GM21381 (cell line): ENCODE measurements around the gene TNIP1.
A peak's percentile ranks its signal among the peaks of the same experiment; 100 is the strongest.

ENCODE experiments used
- ATAC-seq: cut with Tn5 transposase; IDR thresholded peaks from one replicate; pipeline ENCODE4 v1.9.1; 2021; ENCODE audit warnings: mild to moderate bottlenecking, moderate library complexity; ENCODE audit not compliant: unreplicated experiment

The TNIP1 gene, protein sequence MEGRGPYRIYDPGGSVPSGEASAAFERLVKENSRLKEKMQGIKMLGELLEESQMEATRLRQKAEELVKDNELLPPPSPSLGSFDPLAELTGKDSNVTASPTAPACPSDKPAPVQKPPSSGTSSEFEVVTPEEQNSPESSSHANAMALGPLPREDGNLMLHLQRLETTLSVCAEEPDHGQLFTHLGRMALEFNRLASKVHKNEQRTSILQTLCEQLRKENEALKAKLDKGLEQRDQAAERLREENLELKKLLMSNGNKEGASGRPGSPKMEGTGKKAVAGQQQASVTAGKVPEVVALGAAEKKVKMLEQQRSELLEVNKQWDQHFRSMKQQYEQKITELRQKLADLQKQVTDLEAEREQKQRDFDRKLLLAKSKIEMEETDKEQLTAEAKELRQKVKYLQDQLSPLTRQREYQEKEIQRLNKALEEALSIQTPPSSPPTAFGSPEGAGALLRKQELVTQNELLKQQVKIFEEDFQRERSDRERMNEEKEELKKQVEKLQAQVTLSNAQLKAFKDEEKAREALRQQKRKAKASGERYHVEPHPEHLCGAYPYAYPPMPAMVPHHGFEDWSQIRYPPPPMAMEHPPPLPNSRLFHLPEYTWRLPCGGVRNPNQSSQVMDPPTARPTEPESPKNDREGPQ

GRCh38 chr5:151080613-151081430 is at the start of gene TNIP1:
TSS of gene TNIP1 (minus strand) at chr5:151081034. CDS start at chr5:151065095, 15,939 bp downstream.
- peak; percentile 74 for ATAC-seq

DNA sequence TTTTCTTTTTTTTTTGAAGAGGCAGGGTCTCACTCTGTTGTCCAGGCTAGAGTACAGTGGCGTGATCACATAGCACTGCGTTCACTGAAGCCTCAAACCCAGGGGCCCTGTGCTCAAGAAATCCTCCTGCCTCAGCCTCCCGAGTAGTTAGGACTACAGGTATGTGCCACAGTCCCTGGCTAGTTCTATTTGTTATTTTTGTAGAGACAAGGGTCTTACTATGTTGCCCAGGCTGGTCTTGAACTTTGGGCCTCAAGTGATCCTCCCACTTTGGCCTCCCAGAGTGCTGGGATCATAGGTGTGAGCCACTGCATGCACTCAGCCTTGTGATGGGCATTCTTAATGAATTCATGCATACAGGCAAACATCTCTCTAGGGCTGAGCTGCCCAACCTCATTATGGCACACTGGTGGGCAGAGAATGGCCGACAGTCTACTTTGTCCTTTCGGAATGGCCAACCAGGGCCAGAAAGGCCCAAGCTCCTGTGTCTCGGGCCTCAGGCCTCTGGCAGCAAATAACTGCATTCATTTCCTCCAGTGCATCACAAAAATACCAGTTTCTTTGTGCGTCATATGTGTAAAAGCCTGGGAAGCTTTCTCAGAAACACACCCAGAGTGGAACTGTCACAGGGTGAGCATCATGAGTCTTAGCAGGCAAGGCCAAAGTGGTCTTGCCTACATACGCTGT is 49.5 kb upstream of the TNIP1 start:
- no peak for ATAC-seq

- ATAC-seq, result no peak
Measured at GRCh38 chr5:151128817-151129216, 48.0 kb upstream of the TNIP1 start.

GRCh38 chr5:151127926-151128325 is 47.1 kb upstream of the TNIP1 start:
- no peak for ATAC-seq

GRCh38 chr5:151126199-151126645 is 45.4 kb upstream of the TNIP1 start:
- ATAC-seq, result peak; percentile 32

- ATAC-seq, result no peak
Measured at GRCh38 chr5:151125421-151125820, 44.6 kb upstream of the TNIP1 start.

DNA sequence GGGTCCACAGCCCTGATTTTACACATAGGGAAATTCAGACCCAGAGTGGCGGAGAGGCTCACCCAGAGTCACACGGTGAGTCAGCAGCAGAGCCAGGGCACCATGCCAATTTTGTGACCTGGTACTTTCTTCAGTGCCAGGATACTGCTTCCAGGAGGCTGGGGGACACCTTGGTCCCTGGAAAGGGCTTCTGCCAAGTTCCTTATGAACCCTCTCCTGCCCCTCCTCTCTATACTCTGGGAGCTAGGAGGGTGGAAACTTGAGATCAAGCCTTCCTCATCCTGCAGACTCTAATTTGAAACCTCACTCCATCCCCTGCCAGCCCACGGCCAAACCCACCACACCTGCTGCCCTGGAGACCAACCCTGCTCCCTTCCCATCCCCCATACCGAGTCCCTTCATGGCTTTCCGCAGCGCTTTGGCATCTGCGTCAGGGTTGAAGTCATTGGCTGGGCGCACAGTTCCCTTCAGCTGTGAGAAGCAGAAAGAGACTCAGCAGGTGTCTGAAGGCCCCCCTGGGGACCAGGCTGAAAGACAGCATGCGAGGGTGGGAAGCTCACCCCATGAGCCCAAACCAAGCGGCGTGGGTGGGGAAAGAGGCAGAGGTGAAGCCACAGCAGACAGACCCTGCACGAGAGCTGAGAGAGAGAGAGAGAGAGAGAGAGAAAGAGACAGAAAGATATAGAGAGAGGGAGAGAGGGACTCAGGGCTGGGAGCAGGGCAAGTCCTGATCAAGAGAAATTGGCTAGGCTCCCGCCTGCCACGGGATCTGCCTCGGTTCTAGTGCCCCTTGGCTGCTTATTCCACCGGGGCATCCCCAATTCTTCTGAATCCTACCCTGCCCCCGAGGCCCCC is 43.3 kb upstream of the TNIP1 start:
- ATAC-seq, result peak; percentile 82

DNA sequence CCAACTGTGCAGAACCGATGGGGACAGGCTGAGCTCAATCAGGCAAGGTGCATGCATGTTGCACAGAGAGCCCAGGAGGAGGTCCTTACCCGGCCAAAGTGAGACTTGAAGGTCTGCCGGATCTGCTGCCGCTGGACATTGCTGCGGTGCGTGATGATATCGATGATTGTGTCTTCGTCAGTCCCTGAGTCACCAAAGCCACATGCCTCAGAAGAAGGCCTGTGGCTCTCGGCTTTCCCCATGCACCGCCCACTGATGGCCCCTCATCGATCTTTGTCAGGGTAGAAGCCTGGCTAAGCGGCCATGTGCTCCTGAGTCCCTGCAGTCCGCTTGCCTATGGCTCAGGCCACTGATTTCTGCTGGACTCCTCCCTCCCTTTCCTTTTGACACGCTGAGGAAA is 42.0 kb upstream of the TNIP1 start:
- no peak for ATAC-seq

DNA sequence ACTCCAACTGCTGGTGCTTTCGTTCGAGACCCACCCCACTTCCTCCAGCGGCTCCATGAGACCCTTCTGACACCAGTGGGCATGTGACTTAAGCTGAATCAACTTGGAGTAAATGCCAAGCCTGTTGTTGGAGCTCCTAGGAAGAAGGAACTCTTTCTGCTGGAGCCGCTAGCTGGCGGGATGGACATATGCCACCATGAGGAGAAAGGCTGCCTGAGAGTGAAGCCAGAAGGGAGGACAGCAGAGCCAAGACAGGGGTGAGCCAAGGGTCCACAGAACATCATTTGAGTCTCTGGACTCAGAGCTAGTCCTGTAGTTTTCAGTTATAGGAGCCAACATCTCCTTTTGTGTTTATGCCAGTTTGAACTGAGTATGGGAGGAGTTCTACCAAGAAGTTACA is 40.8 kb upstream of the TNIP1 start:
- ATAC-seq, result no peak

DNA sequence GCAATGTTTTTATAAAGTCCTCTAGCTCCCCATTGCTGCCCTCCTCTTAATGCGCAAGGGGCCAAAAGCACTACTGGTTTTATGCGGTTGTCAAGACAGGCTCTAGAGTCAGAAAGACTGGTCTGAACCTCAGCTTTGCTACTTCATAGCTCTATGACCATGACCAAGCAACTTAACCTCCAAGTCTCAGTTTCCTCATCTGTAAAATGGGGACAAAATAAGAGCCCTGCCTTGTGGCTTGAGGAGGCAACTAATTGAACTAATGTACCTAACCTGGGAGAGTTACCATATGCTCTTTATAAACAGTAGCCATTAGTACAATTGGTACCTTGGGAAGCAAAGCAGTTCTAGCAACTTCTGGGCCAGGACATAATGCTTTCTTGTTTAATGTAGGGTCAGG is 40.3 kb upstream of the TNIP1 start:
- no peak for ATAC-seq

- no peak for ATAC-seq
Measured at GRCh38 chr5:151118913-151119575, 38.2 kb upstream of the TNIP1 start.

DNA sequence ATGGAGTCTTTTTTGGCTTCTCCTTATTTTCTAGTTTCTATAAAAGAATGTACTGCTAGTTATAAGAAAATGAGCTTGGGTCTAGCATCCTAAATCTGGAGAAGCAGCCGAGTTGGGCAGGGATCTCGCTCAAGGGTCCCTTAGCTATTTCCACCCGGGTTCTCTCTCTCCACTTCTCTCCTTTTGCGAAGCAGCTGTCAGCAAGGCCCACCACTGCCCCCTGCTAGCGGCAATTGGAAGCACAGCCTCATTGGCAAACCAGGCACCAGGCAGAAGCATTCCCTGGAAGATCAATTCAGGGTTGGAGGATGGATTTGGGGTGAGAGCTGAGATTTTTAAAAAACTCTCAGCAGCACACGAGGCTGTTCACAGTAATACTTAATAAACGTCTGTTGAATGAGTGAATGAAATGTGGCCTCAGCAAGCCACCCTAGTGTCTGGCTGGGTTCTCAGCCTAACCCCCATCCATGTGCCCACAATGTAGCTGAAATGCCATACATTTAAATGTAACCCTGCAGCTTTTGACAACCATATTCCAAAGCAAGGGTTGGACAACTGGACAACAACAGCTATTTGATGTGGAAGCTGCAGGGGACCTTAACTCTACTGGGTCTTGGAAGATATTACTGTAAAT is 34.6 kb upstream of the TNIP1 start:
- peak; percentile 47 for ATAC-seq

DNA sequence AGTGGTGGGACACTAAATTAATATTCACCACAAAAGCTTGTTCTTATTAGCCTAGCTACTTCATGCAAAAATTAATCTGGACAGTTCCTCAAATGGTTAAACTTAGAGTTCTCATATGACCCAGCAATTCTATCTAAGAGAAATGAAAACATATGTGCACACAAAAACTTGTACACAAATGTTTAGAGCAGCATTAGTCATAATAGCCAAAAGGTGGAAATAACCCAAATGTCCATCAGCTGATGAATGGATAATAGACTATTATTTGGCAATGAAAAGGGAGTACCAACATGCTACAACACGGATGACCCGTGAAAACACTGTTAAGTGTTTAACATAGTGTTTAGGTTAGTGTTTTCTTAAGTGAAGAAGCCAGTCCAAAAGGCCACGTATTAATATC is 32.8 kb upstream of the TNIP1 start:
- no peak for ATAC-seq

- no peak for ATAC-seq
Measured at GRCh38 chr5:151110992-151111391, 30.2 kb upstream of the TNIP1 start.

DNA sequence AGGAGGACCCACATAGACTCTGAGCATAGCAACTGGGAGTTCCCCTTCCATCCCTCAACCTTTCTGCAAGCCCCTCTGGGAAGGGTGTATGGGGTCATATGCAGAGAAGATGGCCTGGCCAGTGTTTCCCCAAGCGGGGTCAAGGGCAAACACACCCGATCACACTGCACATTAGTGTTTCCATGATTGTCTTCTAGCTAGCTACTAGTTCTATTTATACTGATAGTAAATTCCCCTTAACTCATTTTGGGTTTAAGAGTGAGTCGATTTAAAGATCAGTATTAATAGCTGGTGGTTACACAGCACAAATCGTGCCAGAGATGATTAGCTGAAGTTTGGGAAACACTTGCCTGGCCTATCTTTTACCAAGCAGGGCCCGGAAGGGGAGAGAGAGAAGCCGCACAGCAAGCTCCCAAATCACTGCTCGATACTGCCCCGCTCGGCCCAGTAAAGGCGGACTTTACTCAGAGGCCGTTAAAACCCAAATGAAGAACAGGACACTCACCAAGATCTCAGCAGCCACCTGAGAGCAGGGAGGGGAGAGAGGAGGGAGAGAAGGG is 29.4 kb upstream of the TNIP1 start:
- no peak for ATAC-seq

- ATAC-seq, result no peak
Measured at GRCh38 chr5:151108566-151108965, 27.7 kb upstream of the TNIP1 start.

DNA sequence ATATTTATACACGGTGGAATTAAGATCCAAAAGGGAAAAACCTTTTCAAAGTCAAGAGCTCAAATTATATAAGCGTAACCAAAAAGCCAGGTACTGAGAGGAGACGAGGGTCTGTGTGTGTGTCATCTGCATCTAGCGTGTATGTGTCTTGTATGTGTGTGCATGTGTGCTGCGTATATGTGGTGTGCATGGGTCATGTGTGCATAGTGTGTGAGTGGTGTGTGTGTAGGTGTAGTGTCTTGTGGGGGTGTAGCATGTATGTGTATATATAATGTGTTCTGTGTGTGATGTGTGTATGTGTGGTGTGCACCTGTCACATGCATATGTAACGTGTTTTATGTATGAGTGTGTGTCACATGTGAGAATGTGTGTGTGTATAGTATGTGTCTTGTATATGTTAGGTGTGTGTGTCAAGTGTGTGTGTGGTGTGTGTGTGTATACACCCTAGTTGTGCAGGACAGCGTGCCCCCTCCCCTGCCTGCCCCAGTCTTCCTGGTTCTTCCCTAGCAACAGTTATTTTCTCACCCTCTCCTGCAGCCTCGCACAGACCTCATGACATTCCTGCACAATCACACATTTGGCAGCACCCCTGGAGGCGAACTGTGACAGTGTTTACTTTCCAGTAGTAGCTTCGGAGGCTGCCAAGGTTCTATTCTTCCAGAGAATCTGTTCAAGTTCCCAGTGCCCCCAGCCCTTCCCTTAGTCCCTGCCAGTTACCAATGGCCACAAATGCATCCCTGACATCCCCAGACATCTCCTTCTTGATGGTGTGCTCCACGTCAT is 27.1 kb upstream of the TNIP1 start:
- no peak for ATAC-seq

DNA sequence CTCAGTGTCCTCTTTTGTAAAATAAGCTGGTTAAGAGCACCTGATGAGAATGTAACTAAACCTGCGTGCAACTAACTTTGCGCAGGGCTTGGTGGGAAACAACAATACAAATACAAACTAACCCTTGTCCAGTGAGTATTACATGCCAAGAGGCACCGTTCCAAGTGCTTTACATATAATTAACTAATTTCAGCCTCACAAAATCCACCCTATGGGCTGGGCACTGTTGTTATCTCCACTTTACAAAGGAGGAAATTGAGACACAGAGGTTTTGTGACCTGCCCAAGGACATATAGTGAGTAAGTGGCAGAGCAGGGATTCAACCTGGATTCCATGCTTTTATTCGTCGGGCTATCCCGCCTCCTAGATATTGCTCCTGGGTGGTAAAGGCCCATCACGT is 26.2 kb upstream of the TNIP1 start:
- no peak for ATAC-seq
